Activated T-helper 1 cell treated with anti-CD3 and anti-CD28 coated beads, Interleukin-12 subunit alpha, Interleukin-12 subunit beta, Interleukin-2, Interleukin-4 antibody, amounts not matched to agents 30 ng/mL and 10 ng/mL and 1 ng/mL, durations not matched to agents 14 hours and 24 hours and 36 hours (primary cell): ENCODE measurements around the gene CSDE1. TPM values are rescaled to one million over a fixed set of nuclear protein-coding genes. Genes with fewer than 3 reads are reported as not detected.
"Not testable (repeated sequence)": the region's sequence is repeated elsewhere in the genome, so short reads cannot be mapped to it uniquely, and the experiment has no call there.

Experiments used
- DNase-seq: peaks from one replicate; pipeline ENCODE4 v3.0.0; 2021; ENCODE audit warnings: low spot score
- H3K27ac Mint-ChIP-seq: one replicate; pipeline ENCODE4 v1.8.0; 2021; ENCODE audit warnings: mild to moderate bottlenecking, mixed read lengths
- H3K27me3 Mint-ChIP-seq: one replicate; pipeline ENCODE4 v1.8.0; 2022; ENCODE audit warnings: mild to moderate bottlenecking, moderate library complexity, mixed read lengths; ENCODE audit not compliant: insufficient read depth
- H3K36me3 Mint-ChIP-seq: one replicate; pipeline ENCODE4 v1.8.0; 2021; ENCODE audit warnings: low read depth, mixed read lengths
- H3K4me1 Mint-ChIP-seq: one replicate; pipeline ENCODE4 v1.8.0; 2021; ENCODE audit warnings: low read depth, mixed read lengths
- H3K4me3 Mint-ChIP-seq: one replicate; pipeline ENCODE4 v1.8.0; 2021; ENCODE audit warnings: mild to moderate bottlenecking, moderate library complexity, mixed read lengths
- H3K9me3 Mint-ChIP-seq: one replicate; pipeline ENCODE4 v1.8.0; 2021; ENCODE audit warnings: mixed read lengths
- intact Hi-C: fragments of 100-400 bp; cut with micrococcal nuclease; formaldehyde crosslinking; loops from one replicate; pipeline ENCODE4 v1.15.1; 2024
- total RNA-seq: library from RNA; stranded (reverse); gene quantifications from 2 replicates; pipeline ENCODE4 v1.2.3, GENCODE V29; 2022

CSDE1 gene
- total RNA-seq, 1 donor from 2014 or later = 421 TPM

- H3K9me3 Mint-ChIP-seq = peaks cover 6% of the 10 kb centered on the region
- DNase-seq = no peak
- H3K36me3 Mint-ChIP-seq = peaks cover 4% of the 10 kb centered on the region
- H3K27me3 Mint-ChIP-seq = no peaks in the 10 kb centered on the region
- H3K27ac Mint-ChIP-seq = no peak overlapping the region
- no peaks in the 10 kb centered on the region for H3K4me1 Mint-ChIP-seq
- H3K4me3 Mint-ChIP-seq = no peak overlapping the region
- intact Hi-C loops = no loop called here
Measured at GRCh38 chr1:114764689-114765088, 6.9 kb upstream of the CSDE1 start.

- H3K9me3 Mint-ChIP-seq = peaks cover 8% of the 10 kb centered on the region
- peak overlapping the region; percentile 99 for H3K4me3 Mint-ChIP-seq
- H3K36me3 Mint-ChIP-seq = peaks cover 22% of the 10 kb centered on the region
- H3K4me1 Mint-ChIP-seq = peaks cover 42% of the 10 kb centered on the region
- no peaks in the 10 kb centered on the region for H3K27me3 Mint-ChIP-seq
- DNase-seq = no peak
- intact Hi-C loops = loop anchor here (1.0 to 10.0 kb wide), 5 partner anchors 412 to 1802 kb away; partner anchors contain the start of genes DCLRE1B, LRIG2 and SLC16A1
- H3K27ac Mint-ChIP-seq = peak overlapping the region; percentile 100
Measured at GRCh38 chr1:114758256-114758832, 560 bp upstream of the CSDE1 start.

DNA sequence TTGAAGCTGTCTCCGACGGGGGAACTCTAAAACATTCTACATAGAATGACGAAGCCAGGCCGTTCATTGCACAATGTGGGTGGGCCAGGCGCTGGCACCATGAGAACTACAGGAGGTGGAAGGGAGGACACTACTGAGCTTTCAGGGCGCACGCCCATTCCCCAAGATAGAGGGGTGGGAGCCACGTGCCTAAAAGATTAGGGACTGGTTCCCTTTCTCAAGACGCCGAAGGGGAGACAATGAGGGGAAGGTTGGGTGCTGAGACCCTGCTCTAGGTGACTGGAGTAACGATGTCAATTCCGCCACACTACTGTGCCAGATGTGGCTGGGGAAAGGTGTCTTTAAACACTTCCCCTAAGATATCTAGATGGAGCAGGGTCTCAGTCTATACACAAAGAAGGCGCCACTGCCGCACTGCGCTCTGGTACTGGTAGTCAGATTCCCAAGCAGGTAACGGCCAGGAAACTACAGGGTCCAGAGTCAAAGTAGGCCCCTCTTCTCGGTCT lies 782 bp downstream of the CSDE1 start:
- intact Hi-C loops = loop anchor here (1.0 to 10.0 kb wide), 12 partner anchors 12 to 1682 kb away; partner anchors contain the start of genes BCAS2, DENND2C, LRIG2 and MAGI3
- peaks cover 3% of the 10 kb centered on the region for H3K9me3 Mint-ChIP-seq
- peak; percentile 5 for DNase-seq
- H3K36me3 Mint-ChIP-seq = peaks cover 24% of the 10 kb centered on the region
- H3K27ac Mint-ChIP-seq = peak overlapping the region; percentile 100
- H3K4me1 Mint-ChIP-seq = peaks cover 49% of the 10 kb centered on the region
- peak overlapping the region; percentile 99 for H3K4me3 Mint-ChIP-seq
- no peaks in the 10 kb centered on the region for H3K27me3 Mint-ChIP-seq

GRCh38 chr1:114756009-114756892 lies 1.5 kb downstream of the CSDE1 start:
- Mint-ChIP-seq H3K9me3 (peaks cover 3% of the 10 kb centered on the region), H3K27me3 (no peaks in the 10 kb centered on the region), H3K36me3 (peaks cover 28% of the 10 kb centered on the region), H3K4me1 (peaks cover 56% of the 10 kb centered on the region), H3K4me3 (peak overlapping the region; percentile 99), H3K27ac (peak overlapping the region; percentile 100)
- DNase-seq = no peak
- intact Hi-C loops = loop anchor here (1.0 to 10.0 kb wide), 6 partner anchors 11 to 1681 kb away; partner anchors contain the start of genes LRIG2 and MAGI3

- peak overlapping the region; percentile 99 for H3K4me3 Mint-ChIP-seq
- peaks cover 30% of the 10 kb centered on the region for H3K36me3 Mint-ChIP-seq
- intact Hi-C loops = loop anchor here (5.0 to 10.0 kb wide), 2 partner anchors 892 to 1680 kb away; partner anchors contain the start of gene LRIG2
- H3K27me3 Mint-ChIP-seq = no peaks in the 10 kb centered on the region
- peaks cover 66% of the 10 kb centered on the region for H3K4me1 Mint-ChIP-seq
- peak overlapping the region; percentile 100 for H3K27ac Mint-ChIP-seq
- DNase-seq = no peak
- peaks cover 3% of the 10 kb centered on the region for H3K9me3 Mint-ChIP-seq
Measured at GRCh38 chr1:114755006-114755931, 2.5 kb downstream of the CSDE1 start.

- H3K27me3 Mint-ChIP-seq, DNase-seq, H3K27ac Mint-ChIP-seq, H3K9me3 Mint-ChIP-seq: not testable (repeated sequence)
- intact Hi-C loops = loop anchor here (10.0 kb wide), 1 partner anchor 1679 kb away; the partner anchor contains the start of gene LRIG2
- peaks cover 37% of the 10 kb centered on the region for H3K36me3 Mint-ChIP-seq
- peaks cover 74% of the 10 kb centered on the region for H3K4me1 Mint-ChIP-seq
- H3K4me3 Mint-ChIP-seq = peak overlapping the region; percentile 99
Measured at GRCh38 chr1:114753702-114754101, 4.1 kb downstream of the CSDE1 start.

DNA sequence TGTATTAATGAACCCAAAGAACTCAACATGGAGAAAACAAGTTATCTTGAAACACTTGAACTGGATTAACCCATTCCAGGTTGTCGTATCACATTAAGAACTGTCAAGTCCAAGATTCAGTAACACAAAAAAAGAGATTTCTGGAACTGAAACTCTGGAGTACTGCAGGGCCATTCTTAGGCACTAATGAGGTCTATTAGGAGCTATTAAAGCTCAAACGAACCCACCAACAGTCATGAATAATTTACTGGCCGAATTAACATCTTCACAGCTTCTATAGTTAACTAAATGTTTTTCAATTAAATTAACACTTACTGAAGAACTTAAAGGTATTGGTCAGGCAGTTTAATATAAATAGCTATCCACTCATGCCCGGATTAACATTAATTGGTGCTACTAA lies 4.6 kb downstream of the CSDE1 start:
- intact Hi-C loops = loop anchor here (10.0 kb wide), 1 partner anchor 1678 kb away; the partner anchor contains the start of gene LRIG2
- H3K27me3 Mint-ChIP-seq = no peaks in the 10 kb centered on the region
- peaks cover 41% of the 10 kb centered on the region for H3K36me3 Mint-ChIP-seq
- no peak overlapping the region for H3K27ac Mint-ChIP-seq
- peaks cover 75% of the 10 kb centered on the region for H3K4me1 Mint-ChIP-seq
- H3K9me3 Mint-ChIP-seq = no peaks in the 10 kb centered on the region
- no peak overlapping the region for H3K4me3 Mint-ChIP-seq
- no peak for DNase-seq

DNA sequence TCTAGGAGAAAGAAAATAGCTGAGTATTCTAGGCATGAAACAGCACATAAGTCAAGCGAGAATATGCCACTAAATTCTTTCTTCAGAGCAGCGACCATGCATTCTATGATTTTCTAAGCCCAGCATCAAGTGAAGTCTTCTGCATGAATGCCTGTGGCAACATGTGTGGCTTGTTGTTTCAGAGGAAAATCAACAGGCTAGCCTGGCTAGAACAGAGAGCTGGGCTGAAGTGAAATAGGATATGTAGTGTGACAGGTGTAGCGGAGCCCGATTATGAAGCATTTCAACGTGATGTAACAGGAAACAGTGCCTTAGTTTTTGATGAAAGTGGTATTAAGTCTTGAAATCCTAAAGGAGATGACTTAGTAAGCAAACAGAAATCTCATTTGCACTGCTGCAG lies 7.0 kb downstream of the CSDE1 start:
- Mint-ChIP-seq H3K4me3 (no peak overlapping the region), H3K4me1 (peaks cover 77% of the 10 kb centered on the region), H3K36me3 (peaks cover 34% of the 10 kb centered on the region), H3K9me3 (no peaks in the 10 kb centered on the region), H3K27ac (no peak overlapping the region), H3K27me3 (no peaks in the 10 kb centered on the region)
- no peak for DNase-seq
- intact Hi-C loops = loop anchor here (10.0 kb wide), 1 partner anchor 1676 kb away; the partner anchor contains the start of gene LRIG2

DNA sequence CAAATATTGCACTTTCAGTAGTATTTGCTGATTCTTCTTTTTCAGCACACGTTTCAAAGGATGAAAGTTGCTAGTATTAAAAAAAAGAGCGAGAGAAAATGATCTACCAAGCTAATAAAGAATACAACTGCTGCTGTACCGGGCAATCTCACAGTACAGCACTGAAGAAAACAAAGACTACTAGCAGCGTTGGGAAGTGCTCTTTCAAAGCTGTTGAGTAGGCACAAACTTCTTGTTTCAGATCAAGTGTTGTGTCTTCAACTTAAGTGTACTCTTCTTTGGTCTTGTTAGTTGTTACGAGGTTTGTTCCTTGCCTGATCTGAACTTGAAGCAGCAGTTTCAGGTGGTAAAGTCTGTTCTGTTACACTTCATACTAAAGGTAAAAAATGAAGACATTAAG lies 7.9 kb downstream of the CSDE1 start:
- Mint-ChIP-seq H3K4me3 (no peak overlapping the region), H3K9me3 (no peaks in the 10 kb centered on the region), H3K4me1 (peaks cover 76% of the 10 kb centered on the region), H3K27me3 (no peaks in the 10 kb centered on the region), H3K27ac (no peak overlapping the region), H3K36me3 (peaks cover 36% of the 10 kb centered on the region)
- no peak for DNase-seq
- intact Hi-C loops = loop anchor here (5.0 to 10.0 kb wide), 2 partner anchors 32 to 1675 kb away; partner anchors contain the start of genes LRIG2 and SIKE1

DNA sequence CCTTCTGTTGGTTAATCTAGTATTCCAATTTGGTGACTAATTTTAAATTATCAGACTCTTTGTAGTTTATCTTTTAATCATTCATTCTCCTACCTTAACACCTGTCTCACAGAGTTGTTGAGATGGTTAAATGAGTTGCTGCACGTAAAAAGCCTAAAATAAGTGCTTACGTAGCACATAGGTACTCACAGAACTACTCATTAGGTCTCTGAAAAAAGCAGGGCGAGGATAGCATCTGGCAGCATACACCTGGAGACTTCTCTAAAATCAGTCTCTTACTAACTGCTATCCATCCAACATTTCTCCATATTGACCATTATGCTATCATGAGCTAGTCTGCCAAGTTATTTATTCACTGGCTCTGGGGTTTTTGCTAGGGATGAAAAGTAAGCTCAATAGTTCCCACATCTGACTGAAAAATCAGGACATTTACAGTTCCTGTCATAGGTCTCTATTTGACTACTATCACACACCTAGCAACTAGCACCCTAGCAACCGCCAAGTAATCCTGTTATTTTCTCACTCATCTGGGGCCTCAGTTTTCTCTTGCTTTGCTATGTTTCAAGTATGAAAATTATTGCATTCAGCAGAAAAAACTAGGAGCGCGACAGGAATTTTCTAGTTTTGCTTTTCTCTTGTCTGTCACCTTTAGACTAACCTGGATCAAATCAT lies 11.2 kb downstream of the CSDE1 start:
- H3K27ac Mint-ChIP-seq = peak overlapping the region; percentile 59
- no peak for DNase-seq

GRCh38 chr1:114745291-114745690 lies 12.5 kb downstream of the CSDE1 start:
- Mint-ChIP-seq H3K36me3 (peaks cover 48% of the 10 kb centered on the region), H3K4me3 (no peak overlapping the region), H3K9me3 (no peaks in the 10 kb centered on the region), H3K27me3 (no peaks in the 10 kb centered on the region), H3K27ac (no peak overlapping the region), H3K4me1 (peaks cover 55% of the 10 kb centered on the region)
- no peak for DNase-seq
- intact Hi-C loops = loop anchor here (1.0 to 5.0 kb wide), 2 partner anchors 11 to 37 kb away; partner anchors contain the start of gene SIKE1

More for the DNA sequence above, 11.2 kb downstream of the CSDE1 start:
- Mint-ChIP-seq H3K9me3 (no peaks in the 10 kb centered on the region), H3K27me3 (no peaks in the 10 kb centered on the region), H3K36me3 (peaks cover 46% of the 10 kb centered on the region), H3K4me3 (no peak overlapping the region), H3K4me1 (peaks cover 68% of the 10 kb centered on the region)
- intact Hi-C loops = loop anchor here (5.0 kb wide), 1 partner anchor 36 kb away; the partner anchor contains the start of gene SIKE1
